AG09309 (cell line): ENCODE results near the gene OOSP2.

Experiments used
- DNase-seq: peaks from one replicate; pipeline ENCODE4 v3.0.0-alpha.2; 2010; ENCODE audit warnings: low read depth
- H3K4me3 ChIP-seq: 2 replicates; pipeline ENCODE4 v1.5.1; 2011; ENCODE audit warnings: mild to moderate bottlenecking, low read depth, low read length, moderate library complexity; ENCODE audit not compliant: control insufficient read depth
- TF ChIP-seq, protein P1 (sequence below): IDR thresholded peaks from 2 replicates; pipeline ENCODE4 v1.5.1; 2011; ENCODE audit warnings: mild to moderate bottlenecking, low read depth, low read length, inconsistent platforms; ENCODE audit not compliant: insufficient read depth, control insufficient read depth; ENCODE audit errors: missing control alignments

OOSP2 gene

DNA sequence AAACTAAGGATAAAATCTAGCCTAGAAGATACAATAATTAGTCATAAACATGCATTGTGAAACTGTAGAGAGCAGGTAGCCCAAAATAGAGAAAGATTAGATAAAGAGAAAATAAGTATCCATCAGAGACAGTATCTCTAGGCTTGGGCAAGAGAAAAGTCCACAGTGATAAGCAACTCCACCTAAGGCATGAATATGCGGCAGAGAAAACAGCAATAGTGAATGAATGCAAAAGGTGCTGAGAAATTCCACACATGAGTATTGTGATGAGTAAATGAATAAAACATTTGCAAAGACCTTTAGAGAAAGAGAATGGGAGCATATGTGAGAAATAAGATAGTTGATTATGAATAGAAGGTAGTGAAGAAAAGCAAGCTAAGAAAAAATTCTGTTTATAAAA, 57.0 kb downstream of the OOSP2 start:
- DNase-seq, result no peak
- TF ChIP-seq, protein P1, sequence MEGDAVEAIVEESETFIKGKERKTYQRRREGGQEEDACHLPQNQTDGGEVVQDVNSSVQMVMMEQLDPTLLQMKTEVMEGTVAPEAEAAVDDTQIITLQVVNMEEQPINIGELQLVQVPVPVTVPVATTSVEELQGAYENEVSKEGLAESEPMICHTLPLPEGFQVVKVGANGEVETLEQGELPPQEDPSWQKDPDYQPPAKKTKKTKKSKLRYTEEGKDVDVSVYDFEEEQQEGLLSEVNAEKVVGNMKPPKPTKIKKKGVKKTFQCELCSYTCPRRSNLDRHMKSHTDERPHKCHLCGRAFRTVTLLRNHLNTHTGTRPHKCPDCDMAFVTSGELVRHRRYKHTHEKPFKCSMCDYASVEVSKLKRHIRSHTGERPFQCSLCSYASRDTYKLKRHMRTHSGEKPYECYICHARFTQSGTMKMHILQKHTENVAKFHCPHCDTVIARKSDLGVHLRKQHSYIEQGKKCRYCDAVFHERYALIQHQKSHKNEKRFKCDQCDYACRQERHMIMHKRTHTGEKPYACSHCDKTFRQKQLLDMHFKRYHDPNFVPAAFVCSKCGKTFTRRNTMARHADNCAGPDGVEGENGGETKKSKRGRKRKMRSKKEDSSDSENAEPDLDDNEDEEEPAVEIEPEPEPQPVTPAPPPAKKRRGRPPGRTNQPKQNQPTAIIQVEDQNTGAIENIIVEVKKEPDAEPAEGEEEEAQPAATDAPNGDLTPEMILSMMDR, result no peak
- H3K4me3 ChIP-seq, result no peak overlapping the region
